Peyer's patch (tissue), 4 donors: ENCODE measurements around the gene SWT1. TPM values are rescaled to one million over a fixed set of nuclear protein-coding genes. Genes with fewer than 3 reads are reported as not detected.

ENCODE experiments used
- DNase-seq, 3 donors: peaks; one replicate each; pipeline ENCODE4 v3.0.0-alpha.2; 2017 to 2019
- H3K27ac ChIP-seq, 4 donors: fragments of 200-600 bp; sonication (generic); one replicate each; pipeline ENCODE4 v1.5.1; 2016 to 2019
- H3K27me3 ChIP-seq, 2 donors: fragments of 200-600 bp; sonication (generic); one replicate each; pipeline ENCODE4 v1.5.1; 2019
- H3K36me3 ChIP-seq, 3 donors: fragments of 200-600 bp; sonication (generic); one replicate each; pipeline ENCODE4 v1.5.1; 2016 to 2019
- H3K4me1 ChIP-seq, 4 donors: fragments of 200-600 bp; sonication (generic); one replicate each; pipeline ENCODE4 v1.5.1; 2016 to 2019
- H3K4me3 ChIP-seq, 4 donors: fragments of 200-600 bp; sonication (generic); 1 replicate in 3 of 4; 2 replicates in 1 of 4; pipeline ENCODE4 v1.5.1; 2016 to 2019; ENCODE audit warnings: mild to moderate bottlenecking in 1 of 4
- H3K9me3 ChIP-seq, 4 donors: fragments of 200-600 bp; sonication (generic); one replicate each; pipeline ENCODE4 v1.5.1; 2016 to 2019; ENCODE audit warnings: mild to moderate bottlenecking in 1 of 4
- POLR2A ChIP-seq, 2 donors: fragments of 450-650 bp; IDR thresholded peaks; one replicate each; pipeline ENCODE4 v1.5.1; 2017; ENCODE audit warnings: antibody characterized with exemption in 2 of 2, mild to moderate bottlenecking in 2 of 2, moderate library complexity in 2 of 2
- total RNA-seq, 4 donors: library from RNA; depleted of rRNA; stranded (reverse); fragments of >200 nt; gene quantifications; one replicate each; pipeline ENCODE4 v1.1.0, GENCODE V29; 2016
- TF ChIP-seq, protein P1 (sequence below), 6 experiments: fragments of 450-650 bp in 4 of 6; fragments of 200-600 bp in 2 of 6; sonication (generic) in 1 of 6; IDR thresholded peaks; one replicate each; pipeline ENCODE4 v1.5.1; 2017 to 2019; ENCODE audit warnings: antibody characterized with exemption in 6 of 6, mild to moderate bottlenecking in 3 of 6, moderate library complexity in 1 of 6

SWT1 gene
- total RNA-seq, 4 donors from 2014 or later: 6.0 to 21.5 (median 8.6) TPM

DNA sequence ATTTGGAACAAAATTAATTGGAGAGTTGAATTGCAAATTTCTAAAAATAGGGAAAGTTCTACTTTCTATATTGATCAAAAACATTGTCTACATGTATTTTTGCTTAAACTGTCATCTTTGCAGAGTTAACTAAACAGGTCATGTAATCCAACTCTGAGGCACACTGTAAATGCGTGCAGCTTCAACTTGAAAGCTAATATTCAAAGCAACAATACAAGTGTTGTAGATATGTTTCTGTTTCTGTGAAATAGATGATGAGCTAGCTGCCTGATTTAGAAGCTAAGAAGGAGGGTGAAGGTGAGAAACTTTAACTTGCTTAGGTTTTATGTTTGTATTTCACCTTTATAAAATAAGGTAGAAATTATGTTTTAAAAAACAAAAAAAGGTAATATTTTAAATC lies 82.9 kb downstream of the SWT1 start:
- H3K9me3 ChIP-seq: no peaks in the 10 kb centered on the region
- DNase-seq: no peak
- no peaks in the 10 kb centered on the region for H3K4me1 ChIP-seq
- no peak overlapping the region for H3K4me3 ChIP-seq
- TF ChIP-seq, protein P1, sequence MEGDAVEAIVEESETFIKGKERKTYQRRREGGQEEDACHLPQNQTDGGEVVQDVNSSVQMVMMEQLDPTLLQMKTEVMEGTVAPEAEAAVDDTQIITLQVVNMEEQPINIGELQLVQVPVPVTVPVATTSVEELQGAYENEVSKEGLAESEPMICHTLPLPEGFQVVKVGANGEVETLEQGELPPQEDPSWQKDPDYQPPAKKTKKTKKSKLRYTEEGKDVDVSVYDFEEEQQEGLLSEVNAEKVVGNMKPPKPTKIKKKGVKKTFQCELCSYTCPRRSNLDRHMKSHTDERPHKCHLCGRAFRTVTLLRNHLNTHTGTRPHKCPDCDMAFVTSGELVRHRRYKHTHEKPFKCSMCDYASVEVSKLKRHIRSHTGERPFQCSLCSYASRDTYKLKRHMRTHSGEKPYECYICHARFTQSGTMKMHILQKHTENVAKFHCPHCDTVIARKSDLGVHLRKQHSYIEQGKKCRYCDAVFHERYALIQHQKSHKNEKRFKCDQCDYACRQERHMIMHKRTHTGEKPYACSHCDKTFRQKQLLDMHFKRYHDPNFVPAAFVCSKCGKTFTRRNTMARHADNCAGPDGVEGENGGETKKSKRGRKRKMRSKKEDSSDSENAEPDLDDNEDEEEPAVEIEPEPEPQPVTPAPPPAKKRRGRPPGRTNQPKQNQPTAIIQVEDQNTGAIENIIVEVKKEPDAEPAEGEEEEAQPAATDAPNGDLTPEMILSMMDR (IDR thresholded peaks at IDR 0.05): no peak
- TF ChIP-seq POLR2A (IDR thresholded peaks at IDR 0.05): no peak
- H3K27ac ChIP-seq: no peak overlapping the region
- H3K27me3 ChIP-seq: no peaks in the 10 kb centered on the region
- H3K36me3 ChIP-seq: no peaks in the 10 kb centered on the region

DNA sequence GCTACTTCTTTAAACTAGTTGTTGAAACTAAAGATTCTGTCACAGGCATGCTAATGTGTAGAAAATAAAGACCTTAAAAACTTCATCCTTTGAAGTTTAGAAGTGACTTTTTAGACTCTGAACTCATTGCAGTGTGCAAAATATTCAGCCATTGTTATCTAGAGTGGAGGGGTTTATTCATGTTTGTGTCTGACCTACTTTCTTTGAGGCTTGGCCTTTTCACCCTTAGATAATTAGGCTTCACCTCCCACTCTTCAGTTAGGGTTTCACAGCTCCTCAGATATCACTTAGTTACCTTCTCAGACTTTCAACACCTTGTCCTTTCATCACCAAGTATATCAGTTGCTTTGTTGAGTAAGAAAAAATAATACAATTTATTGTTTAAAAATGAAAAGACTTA lies 84.2 kb downstream of the SWT1 start:
- no peak overlapping the region for H3K4me3 ChIP-seq
- H3K4me1 ChIP-seq: no peaks in the 10 kb centered on the region
- no peaks in the 10 kb centered on the region for H3K36me3 ChIP-seq
- no peak for DNase-seq
- H3K27me3 ChIP-seq: no peaks in the 10 kb centered on the region
- no peaks in the 10 kb centered on the region for H3K9me3 ChIP-seq
- no peak overlapping the region for H3K27ac ChIP-seq
- no peak for TF ChIP-seq POLR2A (IDR thresholded peaks at IDR 0.05)
- TF ChIP-seq, protein P1 (IDR thresholded peaks at IDR 0.05): no peak

DNA sequence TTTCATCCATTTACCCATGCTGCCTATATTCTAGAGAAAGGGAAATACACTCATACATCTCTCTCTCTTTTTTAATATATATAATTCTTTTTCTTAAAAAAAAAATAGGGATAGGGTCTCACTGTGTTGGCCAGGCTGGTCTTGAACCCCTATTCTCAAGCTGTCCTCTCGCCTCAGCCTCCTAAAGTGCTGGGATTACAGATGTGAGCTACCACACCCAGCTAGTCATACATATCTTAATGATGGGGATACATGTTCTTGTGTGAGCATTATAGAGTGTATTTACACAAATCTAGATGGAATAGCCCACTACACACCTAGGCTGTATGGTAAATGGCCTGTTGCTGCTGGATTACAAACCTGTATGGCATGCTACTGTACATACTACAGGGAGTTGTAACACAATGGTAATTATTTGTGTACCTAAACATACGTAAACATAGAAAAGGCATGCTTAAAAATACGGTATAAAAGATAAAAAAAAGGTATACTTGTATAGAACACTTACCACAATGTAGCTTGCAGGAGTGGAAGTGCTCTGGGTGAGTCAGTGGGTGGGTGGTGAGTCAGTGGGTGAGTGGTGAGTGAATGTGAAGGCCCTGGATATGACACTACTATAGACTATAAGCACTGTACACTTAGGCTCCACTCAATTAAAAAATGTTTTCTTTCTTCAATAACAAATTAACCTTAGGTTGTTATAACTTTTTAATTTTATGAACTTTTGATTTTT lies 87.2 kb downstream of the SWT1 start:
- no peaks in the 10 kb centered on the region for H3K4me1 ChIP-seq
- H3K4me3 ChIP-seq: no peak overlapping the region
- H3K27ac ChIP-seq: no peak overlapping the region
- H3K27me3 ChIP-seq: no peaks in the 10 kb centered on the region
- TF ChIP-seq, protein P1 (IDR thresholded peaks at IDR 0.05): no peak
- no peak for TF ChIP-seq POLR2A (IDR thresholded peaks at IDR 0.05)
- no peaks in the 10 kb centered on the region for H3K9me3 ChIP-seq
- DNase-seq: no peak
- no peaks in the 10 kb centered on the region for H3K36me3 ChIP-seq

DNA sequence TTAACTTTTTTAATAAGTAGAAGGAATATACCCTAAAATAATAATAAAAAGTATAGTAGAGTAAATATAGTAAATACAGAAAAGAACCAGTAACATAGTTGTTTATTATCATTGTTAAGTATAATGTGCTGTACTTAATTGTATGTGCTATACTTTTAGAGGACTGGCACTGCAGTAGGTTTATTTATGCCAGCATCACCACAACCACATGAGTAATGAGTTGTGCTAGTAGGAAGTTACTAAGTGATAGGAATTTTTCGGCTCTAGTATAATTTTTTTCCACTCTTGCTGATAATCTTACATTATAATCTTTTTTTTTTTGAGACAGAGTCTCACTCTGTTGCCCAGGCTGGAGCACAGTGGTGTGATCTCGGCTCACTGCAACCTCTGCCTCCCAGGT lies 88.5 kb downstream of the SWT1 start:
- no peak overlapping the region for H3K27ac ChIP-seq
- no peaks in the 10 kb centered on the region for H3K36me3 ChIP-seq
- no peaks in the 10 kb centered on the region for H3K27me3 ChIP-seq
- no peak for DNase-seq
- H3K4me3 ChIP-seq: no peak overlapping the region
- TF ChIP-seq, protein P1 (IDR thresholded peaks at IDR 0.05): no peak
- TF ChIP-seq POLR2A (IDR thresholded peaks at IDR 0.05): no peak
- H3K4me1 ChIP-seq: no peaks in the 10 kb centered on the region
- H3K9me3 ChIP-seq: no peaks in the 10 kb centered on the region

DNA sequence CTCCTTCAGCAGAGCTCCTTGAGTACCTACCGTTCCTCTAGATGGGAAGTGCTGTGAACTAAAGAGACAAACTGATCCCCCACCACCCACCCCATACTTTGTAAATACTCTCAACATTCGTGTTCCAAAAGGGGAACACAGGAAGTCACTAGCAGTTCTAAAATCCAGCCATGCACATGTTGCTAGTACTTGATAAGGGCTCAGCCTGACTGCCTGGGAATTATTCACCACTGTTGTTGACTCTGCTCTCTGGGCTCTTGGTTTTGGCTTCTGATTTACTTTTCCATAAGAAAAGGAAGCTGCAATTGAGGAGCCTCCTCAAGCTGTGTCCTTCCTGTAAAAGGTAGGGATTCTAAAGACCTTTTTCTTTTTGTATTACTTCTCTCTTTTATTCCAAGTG lies 92.6 kb downstream of the SWT1 start:
- TF ChIP-seq POLR2A (IDR thresholded peaks at IDR 0.05): no peak
- TF ChIP-seq, protein P1 (IDR thresholded peaks at IDR 0.05): no peak
- no peak for DNase-seq
- Histone ChIP-seq H3K9me3 (no peaks in the 10 kb centered on the region), H3K4me1 (no peaks in the 10 kb centered on the region), H3K27me3 (no peaks in the 10 kb centered on the region), H3K36me3 (no peaks in the 10 kb centered on the region), H3K4me3 (no peak overlapping the region), H3K27ac (no peak overlapping the region)
